ENCODE results near the gene MIPOL1.

The MIPOL1 gene

GRCh38 chr14:37399517-37399916 lies 201.8 kb downstream of the MIPOL1 start:
- DNase-seq (ENCODE audit: low read depth): no peak

- DNase-seq (ENCODE audit: low read depth): no peak
Measured at GRCh38 chr14:37401093-37401492, 203.4 kb downstream of the MIPOL1 start.

GRCh38 chr14:37403626-37404025 lies 205.9 kb downstream of the MIPOL1 start:
- DNase-seq (ENCODE audit: low read depth): no peak

- DNase-seq (ENCODE audit: low read depth): no peak
Measured at GRCh38 chr14:37406095-37406494, 208.4 kb downstream of the MIPOL1 start.

GRCh38 chr14:37411079-37411735 lies 213.5 kb downstream of the MIPOL1 start:
- no peak for DNase-seq (ENCODE audit: low read depth)

- no peak for DNase-seq (ENCODE audit: low read depth)
Measured at GRCh38 chr14:37413050-37413449, 215.3 kb downstream of the MIPOL1 start.

GRCh38 chr14:37413504-37414003 lies 215.8 kb downstream of the MIPOL1 start:
- no peak for DNase-seq (ENCODE audit: low read depth)

GRCh38 chr14:37416264-37416663 lies 218.5 kb downstream of the MIPOL1 start:
- no peak for DNase-seq (ENCODE audit: low read depth)

GRCh38 chr14:37417151-37417550 lies 219.4 kb downstream of the MIPOL1 start:
- no peak for DNase-seq (ENCODE audit: low read depth)

- no peak for DNase-seq (ENCODE audit: low read depth)
Measured at GRCh38 chr14:37417833-37418232, 220.1 kb downstream of the MIPOL1 start.

- DNase-seq (ENCODE audit: low read depth): no peak
Measured at GRCh38 chr14:37420622-37421021, 222.9 kb downstream of the MIPOL1 start.

GRCh38 chr14:37422319-37422718 lies 224.6 kb downstream of the MIPOL1 start:
- DNase-seq (ENCODE audit: low read depth): no peak

GRCh38 chr14:37422748-37423147 lies 225.0 kb downstream of the MIPOL1 start:
- no peak for DNase-seq (ENCODE audit: low read depth)

GRCh38 chr14:37428954-37429353 lies 231.2 kb downstream of the MIPOL1 start:
- no peak for DNase-seq (ENCODE audit: low read depth)

- DNase-seq (ENCODE audit: low read depth): no peak
Measured at GRCh38 chr14:37429618-37430017, 231.9 kb downstream of the MIPOL1 start.

GRCh38 chr14:37434867-37435266 lies 237.1 kb downstream of the MIPOL1 start:
- DNase-seq (ENCODE audit: low read depth): no peak

- no peak for DNase-seq (ENCODE audit: low read depth)
Measured at GRCh38 chr14:37436519-37436918, 238.8 kb downstream of the MIPOL1 start.

- no peak for DNase-seq (ENCODE audit: low read depth)
Measured at GRCh38 chr14:37437490-37437889, 239.8 kb downstream of the MIPOL1 start.

GRCh38 chr14:37438444-37438843 lies 240.7 kb downstream of the MIPOL1 start:
- no peak for DNase-seq (ENCODE audit: low read depth)

GRCh38 chr14:37443461-37443860 lies 245.7 kb downstream of the MIPOL1 start:
- no peak for DNase-seq (ENCODE audit: low read depth)

GRCh38 chr14:37447883-37448391 lies 250.2 kb downstream of the MIPOL1 start:
- DNase-seq (ENCODE audit: low read depth): no peak

GRCh38 chr14:37452323-37452722 lies 254.6 kb downstream of the MIPOL1 start:
- no peak for DNase-seq (ENCODE audit: low read depth)

- no peak for DNase-seq (ENCODE audit: low read depth)
Measured at GRCh38 chr14:37453985-37454384, 256.2 kb downstream of the MIPOL1 start.

- DNase-seq (ENCODE audit: low read depth): no peak
Measured at GRCh38 chr14:37457334-37457733, 259.6 kb downstream of the MIPOL1 start.

Measured in CMK (cell line).